B cell (primary cell): ENCODE data around the gene TBC1D22A.

ENCODE experiments used
- CTCF ChIP-seq: fragments of 200-600 bp; IDR thresholded peaks from one replicate; pipeline ENCODE4 v1.8.0; 2022; ENCODE audit warnings: antibody characterized with exemption, mild to moderate bottlenecking
- EZH2 ChIP-seq: IDR thresholded peaks from 2 replicates; pipeline ENCODE4 v1.6.1; 2012; ENCODE audit warnings: borderline replicate concordance, low read depth, mild to moderate bottlenecking, moderate library complexity, low read length; ENCODE audit not compliant: insufficient read depth, poor library complexity, severe bottlenecking

- TF ChIP-seq CTCF (no peak), EZH2 (no peak)
Measured at GRCh38 chr22:46770726-46771125, 8.3 kb downstream of the TBC1D22A start.
